ENCODE results near the gene NUDCD3.

Gene NUDCD3

DNA sequence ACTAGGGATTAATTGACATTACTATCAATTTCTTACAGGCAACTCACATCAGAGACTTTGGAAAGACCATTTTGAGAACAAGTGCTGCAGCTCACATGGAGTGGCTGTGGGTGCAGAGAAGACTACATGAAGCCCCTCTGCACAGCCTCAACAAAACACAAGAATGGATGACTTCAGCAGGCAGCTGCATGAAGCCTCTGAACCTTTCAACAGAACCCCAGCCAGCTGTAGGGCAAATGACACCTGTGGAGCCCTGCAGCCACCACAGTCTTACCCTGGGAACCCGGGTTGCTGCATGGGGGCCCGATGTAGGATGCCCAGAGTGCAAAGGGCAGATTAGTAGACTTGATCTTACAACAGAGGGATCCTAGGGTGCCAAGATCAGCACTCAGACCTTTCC is 103.1 kb downstream of the NUDCD3 start:
- Histone ChIP-seq H3K4me3 (ENCODE audit: low read length) (no peak overlapping the region), H3K27ac (ENCODE audit: low read length) (no peak overlapping the region), H3K9me3 (replicated peaks; ENCODE audit: insufficient read depth, low read length) (no peaks in the 10 kb centered on the region), H3K9me2 (replicated peaks; ENCODE audit: insufficient read depth, low read length) (no peaks in the 10 kb centered on the region), H2AFZ (ENCODE audit: low read length) (no peak overlapping the region), H3K36me3 (replicated peaks; ENCODE audit: insufficient read depth, low read length) (no peaks in the 10 kb centered on the region), H3K9ac (ENCODE audit: low read length) (no peak overlapping the region), H3K27me3 (replicated peaks; ENCODE audit: insufficient read depth, low read length) (no peaks in the 10 kb centered on the region), H3K4me1 (ENCODE audit: low read length) (no peaks in the 10 kb centered on the region), H3F3A (ENCODE audit: insufficient read depth, low read length) (no peaks in the 10 kb centered on the region), H3K4me2 (ENCODE audit: low read depth, low read length) (no peak overlapping the region), H3K79me2 (ENCODE audit: low read length) (no peaks in the 10 kb centered on the region), H4K20me1 (ENCODE audit: insufficient read depth, low read length) (no peaks in the 10 kb centered on the region)
- DNase-seq, result no peak
- TF ChIP-seq EZH2 (optimal IDR thresholded peaks at IDR 0.05; ENCODE audit: low read depth, low read length), result no peak
- TF ChIP-seq, protein P1, sequence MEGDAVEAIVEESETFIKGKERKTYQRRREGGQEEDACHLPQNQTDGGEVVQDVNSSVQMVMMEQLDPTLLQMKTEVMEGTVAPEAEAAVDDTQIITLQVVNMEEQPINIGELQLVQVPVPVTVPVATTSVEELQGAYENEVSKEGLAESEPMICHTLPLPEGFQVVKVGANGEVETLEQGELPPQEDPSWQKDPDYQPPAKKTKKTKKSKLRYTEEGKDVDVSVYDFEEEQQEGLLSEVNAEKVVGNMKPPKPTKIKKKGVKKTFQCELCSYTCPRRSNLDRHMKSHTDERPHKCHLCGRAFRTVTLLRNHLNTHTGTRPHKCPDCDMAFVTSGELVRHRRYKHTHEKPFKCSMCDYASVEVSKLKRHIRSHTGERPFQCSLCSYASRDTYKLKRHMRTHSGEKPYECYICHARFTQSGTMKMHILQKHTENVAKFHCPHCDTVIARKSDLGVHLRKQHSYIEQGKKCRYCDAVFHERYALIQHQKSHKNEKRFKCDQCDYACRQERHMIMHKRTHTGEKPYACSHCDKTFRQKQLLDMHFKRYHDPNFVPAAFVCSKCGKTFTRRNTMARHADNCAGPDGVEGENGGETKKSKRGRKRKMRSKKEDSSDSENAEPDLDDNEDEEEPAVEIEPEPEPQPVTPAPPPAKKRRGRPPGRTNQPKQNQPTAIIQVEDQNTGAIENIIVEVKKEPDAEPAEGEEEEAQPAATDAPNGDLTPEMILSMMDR (IDR thresholded peaks at IDR 0.05; ENCODE audit: low read length), result no peak
- no peak for TF ChIP-seq EZH2phosphoT487 (IDR thresholded peaks at IDR 0.05; ENCODE audit: low read length)

DNA sequence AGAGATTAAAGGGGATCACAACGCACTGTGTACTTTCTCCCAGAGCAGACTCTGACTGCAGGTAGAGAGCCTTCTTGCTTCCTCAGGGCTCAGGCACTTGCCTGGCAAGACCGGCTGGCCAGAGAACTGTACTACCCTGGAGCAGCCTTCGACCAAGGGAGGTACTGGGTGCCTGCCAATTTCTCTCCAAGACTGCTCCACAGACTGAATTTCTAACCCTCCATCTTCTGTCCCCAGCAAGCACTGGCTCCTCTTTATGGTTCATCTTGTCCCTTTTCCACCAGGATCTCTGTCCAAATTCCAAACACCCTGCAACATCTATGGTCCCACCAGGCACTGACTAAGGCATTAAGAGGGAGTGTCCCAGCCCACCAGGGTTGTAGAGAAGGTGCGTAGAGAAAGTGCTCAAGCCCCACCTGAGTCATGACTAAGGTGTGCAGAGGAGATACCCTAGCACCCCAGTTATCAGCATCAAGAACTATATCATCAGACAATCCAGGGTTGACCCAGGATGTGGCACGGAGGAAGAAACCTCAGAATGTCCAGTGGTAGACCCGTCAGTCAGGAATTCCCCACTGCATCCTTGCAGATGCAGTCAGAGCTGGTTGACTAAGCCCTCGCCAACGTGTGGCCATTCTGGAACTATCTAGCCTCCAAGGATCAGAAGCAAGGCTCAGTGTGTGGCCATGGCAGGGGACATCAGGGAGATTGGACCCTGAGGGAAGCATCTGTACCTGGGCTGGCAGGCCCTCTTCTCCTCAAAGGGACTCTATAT is 104.1 kb downstream of the NUDCD3 start:
- no peaks in the 10 kb centered on the region for H4K20me1 ChIP-seq (ENCODE audit: insufficient read depth, low read length)
- no peak for TF ChIP-seq EZH2phosphoT487 (IDR thresholded peaks at IDR 0.05; ENCODE audit: low read length)
- TF ChIP-seq EZH2 (optimal IDR thresholded peaks at IDR 0.05; ENCODE audit: low read depth, low read length), result no peak
- TF ChIP-seq, protein P1 (IDR thresholded peaks at IDR 0.05; ENCODE audit: low read length), result no peak
- no peaks in the 10 kb centered on the region for H3F3A ChIP-seq (ENCODE audit: insufficient read depth, low read length)
- H3K4me1 ChIP-seq (ENCODE audit: low read length), result no peaks in the 10 kb centered on the region
- no peaks in the 10 kb centered on the region for H3K9me3 ChIP-seq (replicated peaks; ENCODE audit: insufficient read depth, low read length)
- H3K4me2 ChIP-seq (ENCODE audit: low read depth, low read length), result no peak overlapping the region
- no peak overlapping the region for H2AFZ ChIP-seq (ENCODE audit: low read length)
- no peak overlapping the region for H3K27ac ChIP-seq (ENCODE audit: low read length)
- no peaks in the 10 kb centered on the region for H3K36me3 ChIP-seq (replicated peaks; ENCODE audit: insufficient read depth, low read length)
- no peaks in the 10 kb centered on the region for H3K9me2 ChIP-seq (replicated peaks; ENCODE audit: insufficient read depth, low read length)
- H3K4me3 ChIP-seq (ENCODE audit: low read length), result no peak overlapping the region
- no peaks in the 10 kb centered on the region for H3K79me2 ChIP-seq (ENCODE audit: low read length)
- no peak overlapping the region for H3K9ac ChIP-seq (ENCODE audit: low read length)
- H3K27me3 ChIP-seq (replicated peaks; ENCODE audit: insufficient read depth, low read length), result no peaks in the 10 kb centered on the region
- no peak for DNase-seq

DNA sequence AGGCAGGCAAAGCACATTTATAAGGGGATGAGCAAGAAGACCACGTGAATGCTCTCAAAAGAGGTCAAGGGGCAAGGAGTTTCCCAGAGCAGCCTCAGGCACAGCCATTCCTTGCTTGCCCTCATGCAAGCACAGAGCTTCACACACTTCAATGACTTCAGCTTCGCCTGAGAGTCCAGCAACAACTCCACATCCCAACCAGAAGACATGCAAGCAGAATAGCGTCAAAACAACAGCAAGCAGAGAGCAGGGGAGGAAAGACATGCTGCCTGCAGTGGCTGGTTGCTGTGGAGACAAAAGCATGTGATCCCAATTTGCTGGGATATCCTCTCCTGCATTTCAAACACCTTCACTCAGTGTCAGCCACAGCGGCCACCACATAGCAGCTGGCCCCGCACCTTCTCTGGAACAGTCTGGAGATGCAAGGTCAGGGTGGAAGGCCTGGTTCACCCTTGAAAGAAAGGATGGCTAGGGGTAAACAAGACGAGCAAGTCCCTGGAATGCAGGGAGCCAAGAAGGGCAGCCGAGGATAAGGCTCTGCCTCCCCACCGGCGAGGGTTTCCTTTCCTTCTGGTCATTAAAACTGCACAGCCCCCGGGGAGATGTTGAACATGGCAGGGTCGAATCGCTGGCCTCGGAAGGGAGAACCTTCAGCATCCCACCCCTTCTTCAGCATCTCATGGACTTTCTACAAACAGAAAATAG is 104.9 kb downstream of the NUDCD3 start:
- no peaks in the 10 kb centered on the region for H3K79me2 ChIP-seq (ENCODE audit: low read length)
- no peak overlapping the region for H3K27ac ChIP-seq (ENCODE audit: low read length)
- DNase-seq, result no peak
- no peaks in the 10 kb centered on the region for H3K4me1 ChIP-seq (ENCODE audit: low read length)
- TF ChIP-seq, protein P1 (IDR thresholded peaks at IDR 0.05; ENCODE audit: low read length), result no peak
- TF ChIP-seq EZH2phosphoT487 (IDR thresholded peaks at IDR 0.05; ENCODE audit: low read length), result no peak
- no peak for TF ChIP-seq EZH2 (optimal IDR thresholded peaks at IDR 0.05; ENCODE audit: low read depth, low read length)
- H3K9me2 ChIP-seq (replicated peaks; ENCODE audit: insufficient read depth, low read length), result no peaks in the 10 kb centered on the region
- H3K36me3 ChIP-seq (replicated peaks; ENCODE audit: insufficient read depth, low read length), result no peaks in the 10 kb centered on the region
- H3K9me3 ChIP-seq (replicated peaks; ENCODE audit: insufficient read depth, low read length), result no peaks in the 10 kb centered on the region
- no peak overlapping the region for H3K4me3 ChIP-seq (ENCODE audit: low read length)
- no peak overlapping the region for H3K4me2 ChIP-seq (ENCODE audit: low read depth, low read length)
- H4K20me1 ChIP-seq (ENCODE audit: insufficient read depth, low read length), result no peaks in the 10 kb centered on the region
- H2AFZ ChIP-seq (ENCODE audit: low read length), result no peak overlapping the region
- no peaks in the 10 kb centered on the region for H3F3A ChIP-seq (ENCODE audit: insufficient read depth, low read length)
- no peaks in the 10 kb centered on the region for H3K27me3 ChIP-seq (replicated peaks; ENCODE audit: insufficient read depth, low read length)
- no peak overlapping the region for H3K9ac ChIP-seq (ENCODE audit: low read length)

Data from MM.1S (cell line).